ENCODE results near the gene KRTAP4-5. TPM values are rescaled to one million over a fixed set of nuclear protein-coding genes. Genes with fewer than 3 reads are reported as not detected.
"Not testable (repeated sequence)": the region's sequence is repeated elsewhere in the genome, so short reads cannot be mapped to it uniquely, and the experiment has no call there.

KRTAP4-5 gene
- total RNA-seq, 1 donor from 2014 or later, result not detected

GRCh38 chr17:41151525-41151924 is 1.9 kb upstream of the KRTAP4-5 start:
- H3K36me3 Mint-ChIP-seq, result no peaks in the 10 kb centered on the region
- Histone ChIP-seq H3K9ac (no peak overlapping the region), H3K27me3 (no peaks in the 10 kb centered on the region), H3K4me3 (no peak overlapping the region), H3K79me2 (ENCODE audit: low read depth) (no peaks in the 10 kb centered on the region), H3F3A (ENCODE audit: low read depth) (no peaks in the 10 kb centered on the region), H3K4me2 (no peak overlapping the region), H3K4me1 (no peaks in the 10 kb centered on the region), H3K36me3 (no peaks in the 10 kb centered on the region), H3K27ac (no peak overlapping the region), H4K20me1 (ENCODE audit: low read depth) (no peaks in the 10 kb centered on the region), H2AFZ (replicated peaks) (no peak overlapping the region), H3K9me3 (ENCODE audit: low read depth) (no peaks in the 10 kb centered on the region)
- H3K9me3 Mint-ChIP-seq, result no peaks in the 10 kb centered on the region
- DNase-seq (ENCODE audit: low spot score), result no peak
- TF ChIP-seq EZH2phosphoT487 (IDR thresholded peaks at IDR 0.05) (no peak), EZH2 (IDR thresholded peaks at IDR 0.05) (no peak)
- TF ChIP-seq, protein P1, sequence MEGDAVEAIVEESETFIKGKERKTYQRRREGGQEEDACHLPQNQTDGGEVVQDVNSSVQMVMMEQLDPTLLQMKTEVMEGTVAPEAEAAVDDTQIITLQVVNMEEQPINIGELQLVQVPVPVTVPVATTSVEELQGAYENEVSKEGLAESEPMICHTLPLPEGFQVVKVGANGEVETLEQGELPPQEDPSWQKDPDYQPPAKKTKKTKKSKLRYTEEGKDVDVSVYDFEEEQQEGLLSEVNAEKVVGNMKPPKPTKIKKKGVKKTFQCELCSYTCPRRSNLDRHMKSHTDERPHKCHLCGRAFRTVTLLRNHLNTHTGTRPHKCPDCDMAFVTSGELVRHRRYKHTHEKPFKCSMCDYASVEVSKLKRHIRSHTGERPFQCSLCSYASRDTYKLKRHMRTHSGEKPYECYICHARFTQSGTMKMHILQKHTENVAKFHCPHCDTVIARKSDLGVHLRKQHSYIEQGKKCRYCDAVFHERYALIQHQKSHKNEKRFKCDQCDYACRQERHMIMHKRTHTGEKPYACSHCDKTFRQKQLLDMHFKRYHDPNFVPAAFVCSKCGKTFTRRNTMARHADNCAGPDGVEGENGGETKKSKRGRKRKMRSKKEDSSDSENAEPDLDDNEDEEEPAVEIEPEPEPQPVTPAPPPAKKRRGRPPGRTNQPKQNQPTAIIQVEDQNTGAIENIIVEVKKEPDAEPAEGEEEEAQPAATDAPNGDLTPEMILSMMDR (IDR thresholded peaks at IDR 0.05), result no peak
- peaks cover 2% of the 10 kb centered on the region for H3K27me3 Mint-ChIP-seq (ENCODE audit: insufficient read depth, low read depth)
- no peak overlapping the region for H3K27ac Mint-ChIP-seq
- H3K4me3 Mint-ChIP-seq, result no peak overlapping the region
- H3K4me1 Mint-ChIP-seq, result no peaks in the 10 kb centered on the region

GRCh38 chr17:41150026-41150425 is 401 bp upstream of the KRTAP4-5 start:
- no peak for TF ChIP-seq EZH2 (IDR thresholded peaks at IDR 0.05)
- TF ChIP-seq EZH2phosphoT487 (IDR thresholded peaks at IDR 0.05), result no peak
- TF ChIP-seq, protein P1 (IDR thresholded peaks at IDR 0.05), result no peak
- peaks cover 2% of the 10 kb centered on the region for H3K27me3 Mint-ChIP-seq (ENCODE audit: insufficient read depth, low read depth)
- no peak overlapping the region for H3K9ac ChIP-seq
- H3K27ac ChIP-seq, result no peak overlapping the region
- no peak for DNase-seq (ENCODE audit: low spot score)
- H3K4me2 ChIP-seq, result no peak overlapping the region
- no peak overlapping the region for H2AFZ ChIP-seq (replicated peaks)
- no peaks in the 10 kb centered on the region for H3K27me3 ChIP-seq
- no peak overlapping the region for H3K4me3 ChIP-seq
- no peaks in the 10 kb centered on the region for H3K36me3 Mint-ChIP-seq
- H3K4me3 Mint-ChIP-seq, result no peak overlapping the region
- no peak overlapping the region for H3K27ac Mint-ChIP-seq
- no peaks in the 10 kb centered on the region for H3K9me3 ChIP-seq (ENCODE audit: low read depth)
- no peaks in the 10 kb centered on the region for H3K36me3 ChIP-seq
- no peaks in the 10 kb centered on the region for H4K20me1 ChIP-seq (ENCODE audit: low read depth)
- no peaks in the 10 kb centered on the region for H3K4me1 Mint-ChIP-seq
- no peaks in the 10 kb centered on the region for H3K79me2 ChIP-seq (ENCODE audit: low read depth)
- H3F3A ChIP-seq (ENCODE audit: low read depth), result no peaks in the 10 kb centered on the region
- H3K9me3 Mint-ChIP-seq, result no peaks in the 10 kb centered on the region
- no peaks in the 10 kb centered on the region for H3K4me1 ChIP-seq

DNA sequence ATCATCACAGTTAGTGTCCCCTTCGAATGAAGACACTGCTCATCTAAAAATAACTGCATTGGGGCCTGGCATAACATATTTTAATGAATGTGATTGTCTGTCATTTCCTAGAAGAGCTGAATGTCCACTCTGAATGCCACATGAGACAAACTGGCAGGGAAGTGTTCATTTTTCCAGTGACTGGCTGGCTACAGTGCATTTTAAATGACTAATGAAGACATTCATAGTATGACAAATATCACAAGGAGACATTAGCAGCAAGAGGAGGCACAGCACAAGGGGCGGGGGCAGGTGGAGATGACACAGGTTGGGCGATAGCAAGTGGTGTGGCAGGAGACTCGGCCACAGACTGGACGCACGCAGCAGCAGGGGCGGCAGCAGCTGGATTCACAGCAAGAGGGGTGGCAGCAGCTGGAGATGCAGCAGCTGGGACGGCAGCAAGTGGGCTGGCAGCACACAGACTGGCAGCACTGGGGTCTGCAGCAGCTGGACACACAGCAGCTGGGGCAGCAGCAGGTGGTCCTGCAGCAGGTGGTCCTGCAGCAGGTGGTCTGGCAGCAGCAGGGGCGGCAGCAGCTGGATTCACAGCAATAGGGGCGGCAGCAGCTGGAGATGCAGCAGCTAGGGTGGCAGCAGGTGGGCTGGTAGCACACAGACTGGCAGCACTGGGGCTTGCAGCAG is 514 bp downstream of the KRTAP4-5 start:
- not testable (repeated sequence) for H3K4me1 Mint-ChIP-seq; H3K27ac Mint-ChIP-seq; H3K36me3 Mint-ChIP-seq; H3K9ac ChIP-seq; H4K20me1 ChIP-seq (ENCODE audit: low read depth); H2AFZ ChIP-seq (replicated peaks); H3K4me3 ChIP-seq; H3K4me2 ChIP-seq; H3K9me3 ChIP-seq (ENCODE audit: low read depth); H3K27me3 Mint-ChIP-seq (ENCODE audit: insufficient read depth, low read depth); H3K4me1 ChIP-seq; H3K27me3 ChIP-seq; H3F3A ChIP-seq (ENCODE audit: low read depth); DNase-seq (ENCODE audit: low spot score); H3K36me3 ChIP-seq; H3K4me3 Mint-ChIP-seq; H3K79me2 ChIP-seq (ENCODE audit: low read depth); H3K27ac ChIP-seq; H3K9me3 Mint-ChIP-seq

DNA sequence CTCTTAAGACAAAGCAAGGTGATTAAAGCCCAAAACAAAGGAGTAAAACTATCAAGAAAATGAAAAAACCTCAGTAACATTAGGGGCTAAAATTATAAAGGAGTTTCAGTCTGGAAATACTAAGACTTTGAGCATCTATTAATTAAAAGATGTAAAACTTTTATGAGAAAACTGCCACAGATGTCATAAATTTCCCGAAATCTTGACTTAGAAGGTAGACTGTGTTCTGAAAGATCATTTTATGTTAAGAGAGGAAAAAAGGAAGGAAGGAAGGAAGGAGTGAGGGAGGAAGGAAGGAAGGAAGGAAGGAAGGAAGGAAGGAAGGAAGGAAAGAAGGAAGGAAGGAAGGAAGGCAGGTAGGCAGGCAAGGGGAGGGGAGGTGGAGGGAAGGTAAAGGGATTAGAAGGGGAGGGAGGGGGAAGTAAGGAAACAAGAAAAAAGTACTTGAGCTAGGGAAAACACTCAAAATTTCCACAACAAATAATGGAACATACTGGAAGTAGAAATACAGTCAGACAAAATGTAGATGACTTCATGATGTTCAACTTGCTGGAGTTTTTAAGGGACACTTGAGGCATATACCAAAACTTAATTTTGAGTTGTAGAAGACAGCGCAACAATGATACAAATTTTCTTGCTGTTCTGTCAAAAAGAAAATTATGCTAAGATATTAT is 2.0 kb downstream of the KRTAP4-5 start:
- no peak overlapping the region for H3K4me3 ChIP-seq
- no peaks in the 10 kb centered on the region for H4K20me1 ChIP-seq (ENCODE audit: low read depth)
- no peaks in the 10 kb centered on the region for H3K36me3 ChIP-seq
- TF ChIP-seq EZH2phosphoT487 (IDR thresholded peaks at IDR 0.05) (no peak), EZH2 (IDR thresholded peaks at IDR 0.05) (no peak)
- TF ChIP-seq, protein P1 (IDR thresholded peaks at IDR 0.05), result no peak
- Mint-ChIP-seq H3K9me3 (peaks cover 9% of the 10 kb centered on the region), H3K4me1 (no peaks in the 10 kb centered on the region), H3K36me3 (no peaks in the 10 kb centered on the region), H3K4me3 (no peak overlapping the region), H3K27ac (no peak overlapping the region), H3K27me3 (ENCODE audit: insufficient read depth, low read depth) (peaks cover 2% of the 10 kb centered on the region)
- no peak overlapping the region for H3K27ac ChIP-seq
- H3K9ac ChIP-seq, result no peak overlapping the region
- H3K4me1 ChIP-seq, result no peaks in the 10 kb centered on the region
- H3K79me2 ChIP-seq (ENCODE audit: low read depth), result no peaks in the 10 kb centered on the region
- H3K27me3 ChIP-seq, result no peaks in the 10 kb centered on the region
- peaks cover 6% of the 10 kb centered on the region for H3K9me3 ChIP-seq (ENCODE audit: low read depth)
- H2AFZ ChIP-seq (replicated peaks), result no peak overlapping the region
- no peaks in the 10 kb centered on the region for H3F3A ChIP-seq (ENCODE audit: low read depth)
- no peak for DNase-seq (ENCODE audit: low spot score)
- no peak overlapping the region for H3K4me2 ChIP-seq
